ENCODE results near the gene RASGRF2. TPM values are rescaled to one million over a fixed set of nuclear protein-coding genes. Genes with fewer than 3 reads are reported as not detected.

The RASGRF2 gene
- total RNA-seq, 1 experiment from 2014 or later: 1.1 TPM

- no peak for DNase-seq (ENCODE audit: low read depth)
Measured at GRCh38 chr5:81136557-81136956, 176.4 kb downstream of the RASGRF2 start.

DNA sequence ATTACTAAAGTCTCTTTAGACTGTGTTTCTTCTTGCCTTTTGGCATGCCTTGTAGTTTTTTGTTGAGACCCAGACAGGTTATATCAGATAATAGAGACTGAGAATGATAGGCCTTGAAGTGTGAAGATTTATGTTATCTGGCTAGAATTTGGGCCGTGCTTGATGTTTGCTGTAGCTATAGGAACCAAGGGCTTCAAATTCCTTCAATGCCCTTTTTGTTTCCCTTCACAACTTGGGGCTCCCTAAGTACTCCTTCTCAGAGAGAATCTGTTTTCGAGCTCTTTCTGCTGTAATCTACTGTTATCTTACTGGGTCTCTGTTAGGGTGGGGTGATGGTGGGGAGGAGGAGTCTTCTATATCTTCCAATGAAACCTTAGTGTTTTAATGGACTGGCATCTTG, 177.7 kb downstream of the RASGRF2 start:
- no peak for DNase-seq (ENCODE audit: low read depth)

- no peak for DNase-seq (ENCODE audit: low read depth)
Measured at GRCh38 chr5:81140441-81140840, 180.3 kb downstream of the RASGRF2 start.

DNA sequence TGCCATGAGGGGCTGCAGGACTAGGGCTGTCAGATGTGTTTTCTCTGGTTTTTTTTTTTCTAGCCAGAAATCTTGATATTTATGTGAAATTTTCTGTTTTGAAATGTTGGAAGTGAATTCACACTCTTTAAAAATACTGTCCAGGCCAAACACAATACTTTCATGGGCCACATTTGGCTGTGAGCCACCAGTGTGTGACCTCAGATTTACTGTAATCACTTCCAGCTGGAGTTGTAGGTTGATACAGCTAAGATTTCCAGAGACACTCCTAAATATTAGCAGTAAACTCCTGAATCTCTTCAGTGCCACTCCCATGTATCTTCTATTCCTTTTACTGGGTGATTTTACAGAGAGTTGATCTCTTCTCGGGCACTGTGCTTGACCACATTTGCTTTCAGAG, 180.8 kb downstream of the RASGRF2 start:
- peak; percentile 53 for DNase-seq (ENCODE audit: low read depth)

- DNase-seq (ENCODE audit: low read depth): no peak
Measured at GRCh38 chr5:81142108-81142507, 181.9 kb downstream of the RASGRF2 start.

GRCh38 chr5:81145329-81145935, 185.3 kb downstream of the RASGRF2 start:
- no peak for DNase-seq (ENCODE audit: low read depth)

- no peak for DNase-seq (ENCODE audit: low read depth)
Measured at GRCh38 chr5:81146031-81146430, 185.9 kb downstream of the RASGRF2 start.

DNA sequence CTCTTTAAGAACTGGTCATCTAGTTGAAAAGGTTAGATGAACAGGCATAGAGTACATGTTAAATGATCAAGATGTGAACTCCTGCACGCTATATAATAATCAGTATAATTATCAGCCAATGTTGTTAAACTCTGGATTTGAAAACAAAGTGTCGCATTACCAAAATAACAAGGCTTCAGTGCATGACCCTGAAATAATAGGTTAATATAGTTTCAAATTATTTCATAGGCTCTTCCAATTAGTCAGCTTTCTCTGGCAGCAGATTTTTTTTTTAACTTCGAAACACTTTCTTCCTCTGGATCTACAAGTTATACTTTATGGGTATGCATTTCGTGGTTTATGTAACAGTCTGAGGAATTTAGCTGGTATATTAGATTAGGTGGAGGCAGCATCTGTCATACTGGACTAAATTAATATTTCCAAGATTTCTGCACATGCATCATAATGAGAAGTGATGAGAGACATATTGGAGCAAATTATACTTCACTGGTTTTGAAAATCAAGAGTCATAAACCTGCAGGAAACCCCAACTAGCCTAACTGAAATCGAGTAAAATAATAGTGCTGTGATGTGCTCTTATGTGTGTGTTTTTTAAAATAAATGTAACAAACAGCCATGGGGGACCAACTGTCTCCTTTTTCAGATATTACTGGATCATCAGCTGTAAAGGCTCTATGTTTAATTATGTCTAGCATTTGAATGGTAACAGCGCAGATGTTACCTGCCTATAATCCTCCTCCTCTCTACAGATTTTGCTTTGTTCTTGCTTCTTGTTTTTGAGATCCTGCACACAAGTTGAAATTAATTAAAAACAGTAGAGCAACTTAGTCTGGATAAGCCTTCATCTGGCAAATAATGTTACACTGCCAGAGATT, 187.1 kb downstream of the RASGRF2 start:
- no peak for DNase-seq (ENCODE audit: low read depth)

DNA sequence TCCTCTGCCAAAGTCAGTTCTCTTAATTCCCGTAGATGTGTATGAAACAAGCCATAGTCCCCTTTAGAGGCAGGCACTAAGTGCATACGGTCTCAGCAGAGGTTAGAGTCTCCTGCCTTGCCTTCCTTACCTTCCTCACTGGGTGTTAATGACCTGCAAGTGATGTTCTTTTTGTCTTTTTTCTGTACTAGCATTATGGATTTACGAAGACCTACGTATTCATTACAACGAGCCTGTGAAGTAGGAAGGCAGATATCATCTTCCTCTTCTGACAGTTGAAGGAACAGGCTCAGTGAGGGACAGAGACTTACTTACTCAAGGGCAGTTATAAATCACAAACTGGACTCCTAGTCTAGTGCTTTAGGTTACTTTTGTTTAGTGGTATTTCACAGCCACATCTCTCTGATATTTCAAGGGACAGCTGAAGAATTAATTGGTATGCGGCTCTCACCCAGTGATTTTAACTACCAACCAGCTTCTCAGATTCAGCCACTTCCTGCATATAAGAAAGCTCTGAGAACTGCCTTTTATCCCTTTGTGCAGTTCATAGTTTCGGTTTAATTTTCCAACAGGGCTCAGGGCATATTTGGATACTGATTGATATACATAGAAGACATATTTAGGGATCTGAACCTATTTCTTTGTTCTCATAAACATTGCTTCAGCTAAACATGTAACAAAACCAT, 187.9 kb downstream of the RASGRF2 start:
- DNase-seq (ENCODE audit: low read depth): no peak

DNA sequence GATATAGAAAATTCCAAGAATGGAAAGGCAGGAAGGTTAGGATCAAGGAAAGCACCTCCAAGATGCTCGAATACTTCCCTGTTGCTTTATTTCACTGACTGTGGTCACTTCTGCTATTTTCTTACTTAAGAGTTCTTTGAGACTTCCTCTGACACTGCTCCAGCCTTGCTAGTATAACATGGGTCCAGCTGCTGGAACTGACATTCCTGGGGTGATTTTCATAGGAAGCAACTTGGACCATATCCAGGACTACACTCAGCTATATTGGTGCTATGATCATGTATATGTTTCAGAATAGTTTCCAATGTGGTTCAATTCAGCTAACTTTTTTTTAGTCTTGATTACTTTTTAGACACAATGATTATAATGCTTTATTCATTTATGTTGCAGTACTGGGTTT, 191.4 kb downstream of the RASGRF2 start:
- DNase-seq (ENCODE audit: low read depth): peak; percentile 15

- no peak for DNase-seq (ENCODE audit: low read depth)
Measured at GRCh38 chr5:81154725-81155124, 194.6 kb downstream of the RASGRF2 start.

GRCh38 chr5:81156732-81157131, 196.6 kb downstream of the RASGRF2 start:
- DNase-seq (ENCODE audit: low read depth): no peak

DNA sequence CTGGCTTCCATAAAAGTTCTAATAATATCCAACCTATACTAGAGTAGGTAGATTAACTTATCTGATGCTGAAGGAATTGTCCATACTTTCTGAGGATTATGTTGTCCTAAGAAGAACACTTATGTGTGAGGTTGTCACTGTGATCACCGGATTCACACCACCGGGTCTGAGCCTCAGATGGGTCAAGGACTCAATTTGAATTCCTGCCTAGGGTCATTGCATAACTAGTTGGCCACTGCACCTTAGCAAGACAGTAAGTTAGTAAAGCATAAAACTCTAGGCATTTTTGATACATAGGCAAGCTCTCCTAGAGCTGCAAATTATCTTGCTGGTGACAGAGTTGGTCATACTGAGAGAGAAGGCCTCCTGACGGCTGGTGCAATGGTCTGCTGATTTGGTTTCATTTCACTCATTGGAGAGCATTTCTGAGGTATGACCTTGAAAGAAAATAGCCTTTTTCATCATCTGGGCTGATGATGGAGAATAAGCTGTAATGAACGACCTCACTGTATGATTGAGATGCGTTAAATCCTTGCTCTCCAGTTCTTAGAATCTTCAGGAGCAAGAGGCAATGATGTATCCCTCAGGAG, 200.9 kb downstream of the RASGRF2 start:
- no peak for DNase-seq (ENCODE audit: low read depth)

- no peak for DNase-seq (ENCODE audit: low read depth)
Measured at GRCh38 chr5:81162501-81162900, 202.3 kb downstream of the RASGRF2 start.

- DNase-seq (ENCODE audit: low read depth): no peak
Measured at GRCh38 chr5:81163651-81164050, 203.5 kb downstream of the RASGRF2 start.

- no peak for DNase-seq (ENCODE audit: low read depth)
Measured at GRCh38 chr5:81164476-81164875, 204.3 kb downstream of the RASGRF2 start.

GRCh38 chr5:81164936-81165335, 204.8 kb downstream of the RASGRF2 start:
- DNase-seq (ENCODE audit: low read depth): peak; percentile 51

DNA sequence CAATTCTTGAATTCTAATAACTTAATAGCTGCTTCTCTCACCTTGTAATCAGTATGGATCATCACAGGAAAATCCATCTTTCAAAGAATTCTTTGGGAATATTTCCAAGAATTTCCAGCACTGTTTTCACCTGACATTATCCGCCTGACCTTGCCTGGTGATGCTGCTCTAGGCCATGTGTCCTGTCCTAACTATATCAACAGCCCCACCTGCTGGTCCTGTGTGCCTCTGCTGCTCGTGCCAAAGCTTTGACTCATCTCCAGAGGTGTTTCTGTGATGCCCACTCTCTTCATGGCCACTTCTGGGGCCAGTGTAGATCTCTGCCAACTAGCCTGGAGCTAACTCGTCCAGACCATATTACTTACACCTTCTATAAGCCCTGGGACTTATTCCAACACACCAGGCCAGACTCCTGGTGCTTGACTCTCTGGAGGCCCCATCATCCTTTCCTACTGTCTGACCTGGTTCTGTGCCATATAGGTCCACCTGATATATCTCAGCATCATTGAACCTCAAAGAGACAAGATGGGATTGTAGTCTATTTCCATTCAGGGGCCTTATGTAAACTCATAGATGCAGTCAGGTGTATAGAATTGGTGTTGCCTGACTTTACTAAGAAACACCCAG, 205.4 kb downstream of the RASGRF2 start:
- peak; percentile 86 for DNase-seq (ENCODE audit: low read depth)

DNA sequence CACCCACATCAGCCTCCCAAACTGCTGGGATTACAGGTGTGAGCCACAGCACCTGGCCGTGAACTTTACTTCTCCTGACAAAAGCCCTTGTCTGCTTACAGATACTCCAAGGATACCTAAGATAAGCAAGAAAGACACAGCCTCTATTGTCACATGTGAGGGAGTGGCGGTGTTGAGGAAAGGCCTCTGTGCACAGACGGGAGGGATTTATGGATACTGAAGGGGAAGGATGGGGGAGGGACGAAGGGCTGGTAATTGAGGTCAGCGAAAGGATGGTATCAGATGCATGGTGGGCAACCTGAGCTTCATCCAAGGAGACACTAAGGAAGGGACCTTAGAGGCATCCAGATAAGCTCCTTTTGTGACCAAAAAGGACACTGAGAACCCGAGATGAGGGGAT, 206.3 kb downstream of the RASGRF2 start:
- DNase-seq (ENCODE audit: low read depth): no peak

GRCh38 chr5:81167078-81167477, 206.9 kb downstream of the RASGRF2 start:
- DNase-seq (ENCODE audit: low read depth): no peak

GRCh38 chr5:81167544-81167943, 207.4 kb downstream of the RASGRF2 start:
- DNase-seq (ENCODE audit: low read depth): no peak

GRCh38 chr5:81169924-81170323, 209.8 kb downstream of the RASGRF2 start:
- DNase-seq (ENCODE audit: low read depth): no peak

Measured in Daoy (cell line).